ENCODE data around the gene VAC14. TPM values are rescaled to one million over a fixed set of nuclear protein-coding genes. Genes with fewer than 3 reads are reported as not detected.

Gene VAC14
- total and polyA plus RNA-seq, 2 of the 8 experiments (the other 6 are each of a cell fraction or from before 2014, with no cell fraction given): 56.0 to 108 TPM

DNA sequence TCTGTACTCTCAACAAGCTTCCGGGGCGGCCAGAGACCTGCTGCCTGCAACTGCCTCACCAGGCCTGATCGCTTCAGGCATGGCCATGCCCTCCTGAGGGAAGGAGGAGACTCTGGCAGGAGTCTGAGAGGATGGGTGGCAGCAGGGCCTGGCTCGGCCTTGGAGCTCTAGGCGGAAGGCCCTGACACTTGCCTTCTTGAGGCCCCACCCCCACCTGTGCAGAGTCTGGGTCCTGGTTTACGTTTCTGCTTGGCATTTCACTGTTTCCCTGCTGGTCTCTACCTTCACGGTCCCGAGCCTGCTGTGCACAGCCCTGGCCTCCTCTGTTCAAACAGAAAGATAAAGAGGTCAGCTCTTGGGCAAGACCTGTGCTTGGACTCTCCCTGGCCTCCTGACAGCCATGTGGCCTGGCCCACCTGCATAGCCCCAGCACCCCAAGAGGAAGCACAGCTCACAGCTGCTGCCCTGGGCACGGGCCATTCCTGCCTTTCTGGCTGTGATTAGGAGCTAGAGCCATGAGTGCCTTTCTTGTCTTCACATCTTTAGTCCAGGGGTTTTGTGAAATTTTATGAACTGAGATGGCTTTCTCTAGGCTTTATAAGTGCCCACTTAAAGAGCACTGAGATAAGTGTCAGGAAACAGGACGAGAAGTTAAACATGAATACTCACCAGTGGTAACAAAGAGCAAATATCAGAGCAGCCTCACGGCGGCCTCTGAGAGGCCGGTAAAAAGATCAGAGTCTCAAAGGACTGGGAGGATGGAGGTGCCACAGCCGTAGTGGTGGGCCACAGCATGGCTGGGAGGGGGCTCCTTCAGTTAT, 89.5 kb downstream of the VAC14 start:
- H3K27ac ChIP-seq (ENCODE audit: low read depth, low read length): no peak overlapping the region
- no peak overlapping the region for H3K4me2 ChIP-seq (ENCODE audit: insufficient read depth in 1 of 2, low read depth in 2 of 2, low read length in 2 of 2)
- H2AFZ ChIP-seq (ENCODE audit: low read length): no peak overlapping the region
- no peak overlapping the region for H3K18ac ChIP-seq (ENCODE audit: extremely low read depth, low read length)
- no peaks in the 10 kb centered on the region for H3K9me3 ChIP-seq (ENCODE audit: insufficient read depth in 2 of 2, low read depth in 1 of 2, low read length in 1 of 2)
- no peaks in the 10 kb centered on the region for H3K79me2 ChIP-seq (ENCODE audit: control insufficient read depth in 1 of 2, insufficient read depth in 2 of 2, low read length in 2 of 2)
- POLR2A ChIA-PET (ENCODE audit: partially characterized antibody): no interaction called here
- no peak overlapping the region for H3K9ac ChIP-seq (replicated peaks in 1 of 4; ENCODE audit: extremely low read depth in 1 of 4, low read depth in 3 of 4, low read length in 3 of 4)
- H3K79me1 ChIP-seq (ENCODE audit: low read depth, low read length): no peaks in the 10 kb centered on the region
- no peak overlapping the region for H3K23ac ChIP-seq (ENCODE audit: insufficient read length)
- no peaks in the 10 kb centered on the region for H3K23me2 ChIP-seq (ENCODE audit: low read depth, low read length)
- 96% methylated on average over 14 of the region's 14 CpGs; no CpG with 5 or more reads in 1 of the 2 experiments for WGBS, 2 experiments (ENCODE audit: extremely low coverage in 1 of 2, insufficient coverage in 1 of 2, insufficient read length in 1 of 2, insufficient replicate concordance in 2 of 2, low coverage in 1 of 2, low lambda C conversion rate in 2 of 2, missing lambda C conversion rate in 1 of 2)
- H3K4ac ChIP-seq (replicated peaks; ENCODE audit: insufficient read length, low read depth, low read length): no peak overlapping the region
- H4K5ac ChIP-seq (ENCODE audit: insufficient read length, low read depth, low read length): no peak overlapping the region
- H2BK12ac ChIP-seq (ENCODE audit: low read depth, low read length): no peak overlapping the region; the same call in 1 of the 2 replicates
- H2AK5ac ChIP-seq (ENCODE audit: low read depth, low read length): no peak overlapping the region
- H3K56ac ChIP-seq (replicated peaks; ENCODE audit: insufficient read length, low read depth, low read length): no peak overlapping the region
- DNase-seq (ENCODE audit: low read depth in 1 of 2, low spot score in 2 of 2): no peak
- H3K36me3 ChIP-seq (ENCODE audit: control insufficient read depth in 2 of 4, insufficient read depth in 4 of 4, low read length in 3 of 4): no peaks in the 10 kb centered on the region
- peaks cover 4 to 44% (median 28%) of the 10 kb centered on the region in 4 experiments for H3K4me1 ChIP-seq (replicated peaks in 1 of 4; ENCODE audit: control insufficient read depth in 3 of 4, insufficient read depth in 4 of 4, low read length in 3 of 4)
- FAIRE-seq: no peak
- CTCF ChIA-PET (ENCODE audit: partially characterized antibody): interaction anchor here (0.6 to 3.5 kb wide), 6 partner anchors 9 to 175 kb away, joined by 3 to 17 read pairs (median 4); no protein-coding TSS in a partner anchor
- no peak overlapping the region for H3K14ac ChIP-seq (ENCODE audit: insufficient read length)
- no peaks in the 10 kb centered on the region for H3K27me3 ChIP-seq (replicated peaks in 1 of 4; ENCODE audit: control insufficient read depth in 3 of 4, extremely low read depth in 1 of 4, insufficient read depth in 3 of 4, low read length in 3 of 4)
- H2BK15ac ChIP-seq (ENCODE audit: low read length): 0 out of 2 replicates have a peak overlapping the region, but pooled peaks have one; percentile 46
- H3K4me3 ChIP-seq (ENCODE audit: extremely low read depth in 1 of 4, insufficient read depth in 2 of 4, low read depth in 3 of 4, low read length in 4 of 4): no peak overlapping the region
- no peak overlapping the region for H2BK20ac ChIP-seq (ENCODE audit: low read length)
- peak overlapping the region; percentile 45; the same call in 1 of the 2 replicates for H4K8ac ChIP-seq (ENCODE audit: extremely low read depth, insufficient read depth, low read length)
- TF ChIP-seq POLR2A (IDR thresholded peaks at IDR 0.05; ENCODE audit: control extremely low read depth in 1 of 2, low read depth in 2 of 2, low read length in 2 of 2) (no peak), HDAC6 (IDR thresholded peaks at IDR 0.05; ENCODE audit: low read depth, low read length) (no peak), TCF12 (IDR thresholded peaks at IDR 0.05; ENCODE audit: low read depth, low read length) (no peak), POU5F1 (IDR thresholded peaks at IDR 0.05; ENCODE audit: low read depth, low read length) (no peak)
- no peak overlapping the region for H4K91ac ChIP-seq (replicated peaks; ENCODE audit: insufficient read length, low read length)
- no peak overlapping the region for H2BK5ac ChIP-seq (ENCODE audit: low read depth, low read length)
- H4K20me1 ChIP-seq (replicated peaks in 1 of 2; ENCODE audit: control insufficient read depth in 1 of 2, insufficient read depth in 2 of 2, low read length in 2 of 2): peaks cover 0 to 3% of the 10 kb centered on the region in 2 experiments
- no peak overlapping the region for H2BK120ac ChIP-seq (replicated peaks; ENCODE audit: low read depth, low read length)
